Thymus (tissue), 11 donors: ENCODE measurements around the gene RASGRF1. TPM values are rescaled to one million over a fixed set of nuclear protein-coding genes. Genes with fewer than 3 reads are reported as not detected.

Experiments
- DNase-seq, 9 donors: peaks; one replicate each; pipeline ENCODE4 v3.0.0-alpha.2; 2013; ENCODE audit warnings: low spot score in 9 of 9, low read depth in 6 of 9, missing footprints in 1 of 9
- H3K27ac ChIP-seq, 2 donors: one replicate each; pipeline ENCODE4 v1.5.1; 2013; ENCODE audit warnings: control low read depth in 1 of 2, low read depth in 1 of 2, low read length in 1 of 2, mild to moderate bottlenecking in 1 of 2, moderate library complexity in 1 of 2
- H3K27me3 ChIP-seq, 2 donors: one replicate each; pipeline ENCODE4 v1.5.1; 2013; ENCODE audit warnings: low read length in 1 of 2; ENCODE audit not compliant: control insufficient read depth in 2 of 2, insufficient read depth in 1 of 2
- H3K36me3 ChIP-seq, 2 donors: one replicate each; pipeline ENCODE4 v1.5.1; 2013; ENCODE audit warnings: low read length in 1 of 2, mild to moderate bottlenecking in 1 of 2, moderate library complexity in 1 of 2; ENCODE audit not compliant: control insufficient read depth in 2 of 2, insufficient read depth in 2 of 2
- H3K4me1 ChIP-seq, 2 donors: one replicate each; pipeline ENCODE4 v1.5.1; 2013; ENCODE audit warnings: low read length in 2 of 2; ENCODE audit not compliant: control insufficient read depth in 2 of 2, insufficient read depth in 2 of 2
- H3K4me3 ChIP-seq, 2 donors: one replicate each; pipeline ENCODE4 v1.5.1; 2013; ENCODE audit warnings: low read length in 2 of 2, control low read depth in 1 of 2, mild to moderate bottlenecking in 1 of 2
- H3K9me3 ChIP-seq, 2 donors: one replicate each; pipeline ENCODE4 v1.5.1; 2013; ENCODE audit warnings: low read length in 1 of 2, mild to moderate bottlenecking in 1 of 2; ENCODE audit not compliant: control insufficient read depth in 2 of 2, insufficient read depth in 1 of 2
- WGBS: extraction: QIAGEN DNeasy Blood & Tissue Kit; methylation state at CpG from one replicate; pipeline ENCODE4 v1.1.7; 2013; 5-methylcytosine and 5-hydroxymethylcytosine counted together
- polyA plus RNA-seq: library from polyadenylated mRNA; stranded (reverse); fragments of 200-250 nt; gene quantifications from one replicate; pipeline ENCODE4 v1.2.3, GENCODE V29; 2013
- total RNA-seq: library from RNA; stranded (reverse); fragments of 120-200 nt; gene quantifications from one replicate; pipeline ENCODE4 v1.2.4, GENCODE V29; 2013
- donor health status: healthy.

The RASGRF1 gene
- total and polyA plus RNA-seq, 2 donors: 0.47 to 0.52 TPM

DNA sequence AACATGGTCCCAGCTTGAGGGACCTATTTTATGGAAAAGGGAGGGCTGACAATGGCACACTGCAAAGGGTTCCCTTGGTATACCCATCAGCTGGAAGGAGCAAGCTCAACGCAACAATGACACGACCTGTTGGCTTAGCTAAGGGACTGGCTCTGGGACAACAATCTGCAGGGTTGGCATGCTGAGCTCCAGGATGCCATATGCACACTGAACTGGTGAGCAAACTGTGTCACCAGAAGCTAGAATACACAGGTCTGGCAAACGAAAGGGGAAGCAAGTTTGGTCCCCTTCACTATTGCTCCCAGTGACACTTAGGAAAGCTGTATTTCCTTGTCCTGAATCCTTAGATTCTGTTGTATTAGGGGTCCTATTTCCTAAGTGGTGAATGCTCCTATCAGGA lies 38.0 kb upstream of the RASGRF1 start:
- Histone ChIP-seq H3K27ac (no peak overlapping the region), H3K4me1 (no peaks in the 10 kb centered on the region), H3K9me3 (no peaks in the 10 kb centered on the region), H3K27me3 (no peaks in the 10 kb centered on the region), H3K36me3 (no peaks in the 10 kb centered on the region), H3K4me3 (no peak overlapping the region)
- DNase-seq: no peak
- WGBS: 88% methylated on average over 3 of the region's 3 CpGs

DNA sequence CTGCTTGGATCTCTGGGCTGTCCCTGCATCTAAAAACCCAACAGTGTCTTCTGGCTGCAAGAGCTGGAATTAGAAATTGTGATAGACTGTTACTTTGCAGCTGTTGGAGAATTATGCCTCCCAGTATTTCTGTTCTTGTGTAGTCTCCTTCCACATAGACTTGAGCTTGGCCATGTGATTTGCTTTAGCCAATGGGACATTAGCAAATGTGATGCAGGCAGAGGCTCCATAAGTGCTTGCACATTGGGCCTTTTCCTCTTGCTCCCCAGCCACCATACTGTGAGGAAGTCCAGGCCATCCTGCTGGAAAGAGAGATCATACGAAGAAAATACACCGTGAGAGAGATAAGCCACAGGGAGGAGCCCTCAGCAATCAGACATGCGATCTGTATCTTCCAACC lies 33.8 kb upstream of the RASGRF1 start:
- Histone ChIP-seq H3K4me3 (no peak overlapping the region), H3K27me3 (no peaks in the 10 kb centered on the region), H3K27ac (no peak overlapping the region), H3K9me3 (no peaks in the 10 kb centered on the region), H3K4me1 (no peaks in the 10 kb centered on the region), H3K36me3 (no peaks in the 10 kb centered on the region)
- 53% methylated on average over 3 of the region's 3 CpGs for WGBS
- DNase-seq: no peak

DNA sequence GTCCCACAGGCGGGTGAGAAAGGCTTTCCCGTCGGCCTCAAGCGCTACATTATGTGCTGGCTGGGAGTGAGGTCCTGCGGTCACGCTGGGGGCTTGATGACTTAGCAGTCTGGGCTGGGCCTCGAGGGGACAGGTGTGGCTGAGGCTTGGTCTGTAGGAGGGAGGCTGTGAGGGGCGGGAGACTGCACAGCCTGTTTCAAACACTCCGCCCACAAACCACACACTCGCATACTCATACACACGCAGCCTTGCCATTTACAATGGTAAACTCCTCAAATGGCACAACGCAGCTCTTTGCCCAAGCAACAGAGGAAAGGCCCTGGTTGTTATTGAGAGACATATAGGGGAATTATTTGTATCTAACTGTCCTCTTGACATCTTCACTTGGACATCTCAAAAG lies 32.4 kb upstream of the RASGRF1 start:
- Histone ChIP-seq H3K4me3 (no peak overlapping the region), H3K27ac (no peak overlapping the region), H3K36me3 (no peaks in the 10 kb centered on the region), H3K27me3 (no peaks in the 10 kb centered on the region), H3K4me1 (no peaks in the 10 kb centered on the region), H3K9me3 (no peaks in the 10 kb centered on the region)
- no peak for DNase-seq
- 88% methylated on average over 12 of the region's 12 CpGs for WGBS

DNA sequence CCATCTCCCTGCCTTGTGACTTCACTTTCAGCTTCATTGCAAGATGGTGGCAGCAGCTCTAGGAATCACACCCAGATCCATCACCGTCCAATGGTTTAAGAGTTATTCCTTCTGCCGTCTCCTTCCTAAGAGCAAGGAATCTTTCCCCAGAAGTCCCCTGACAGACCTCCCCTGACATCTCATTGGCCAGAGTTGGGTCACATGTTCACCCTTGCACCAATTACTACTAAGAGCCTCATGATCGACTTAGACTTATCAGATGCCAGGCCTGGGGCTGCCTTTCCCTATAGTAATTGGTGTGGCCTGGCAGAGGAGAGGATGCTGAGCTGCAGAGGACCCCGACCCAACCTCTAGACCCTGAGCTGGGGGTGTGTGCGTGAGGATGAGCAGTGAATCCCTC lies 31.8 kb upstream of the RASGRF1 start:
- H3K36me3 ChIP-seq: no peaks in the 10 kb centered on the region
- 93% methylated on average over 5 of the region's 5 CpGs for WGBS
- no peak overlapping the region for H3K27ac ChIP-seq
- H3K4me3 ChIP-seq: no peak overlapping the region
- no peaks in the 10 kb centered on the region for H3K27me3 ChIP-seq
- H3K4me1 ChIP-seq: no peaks in the 10 kb centered on the region
- no peak for DNase-seq
- no peaks in the 10 kb centered on the region for H3K9me3 ChIP-seq

DNA sequence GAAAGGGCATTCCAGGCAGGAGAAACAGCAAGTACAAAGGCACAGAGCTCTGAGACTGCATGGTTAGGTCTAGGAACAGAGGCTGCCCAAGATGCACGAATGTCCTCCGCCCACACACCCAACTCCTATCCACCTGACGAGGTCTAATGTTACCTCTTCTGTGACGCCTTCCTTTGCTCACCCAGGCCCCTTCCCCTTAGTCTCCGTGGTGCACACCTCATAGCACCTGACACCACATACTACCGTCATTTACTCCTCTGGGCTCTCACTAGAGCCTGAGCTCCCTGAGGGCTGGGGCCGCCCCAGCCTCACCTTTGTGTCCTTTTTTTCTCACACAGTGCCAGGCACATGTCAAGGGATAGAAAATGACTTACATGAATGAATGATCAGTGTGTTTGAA lies 31.0 kb upstream of the RASGRF1 start:
- Histone ChIP-seq H3K4me1 (no peaks in the 10 kb centered on the region), H3K36me3 (no peaks in the 10 kb centered on the region), H3K27me3 (no peaks in the 10 kb centered on the region), H3K9me3 (no peaks in the 10 kb centered on the region), H3K27ac (no peak overlapping the region), H3K4me3 (no peak overlapping the region)
- no peak for DNase-seq
- 91% methylated on average over 7 of the region's 7 CpGs for WGBS

DNA sequence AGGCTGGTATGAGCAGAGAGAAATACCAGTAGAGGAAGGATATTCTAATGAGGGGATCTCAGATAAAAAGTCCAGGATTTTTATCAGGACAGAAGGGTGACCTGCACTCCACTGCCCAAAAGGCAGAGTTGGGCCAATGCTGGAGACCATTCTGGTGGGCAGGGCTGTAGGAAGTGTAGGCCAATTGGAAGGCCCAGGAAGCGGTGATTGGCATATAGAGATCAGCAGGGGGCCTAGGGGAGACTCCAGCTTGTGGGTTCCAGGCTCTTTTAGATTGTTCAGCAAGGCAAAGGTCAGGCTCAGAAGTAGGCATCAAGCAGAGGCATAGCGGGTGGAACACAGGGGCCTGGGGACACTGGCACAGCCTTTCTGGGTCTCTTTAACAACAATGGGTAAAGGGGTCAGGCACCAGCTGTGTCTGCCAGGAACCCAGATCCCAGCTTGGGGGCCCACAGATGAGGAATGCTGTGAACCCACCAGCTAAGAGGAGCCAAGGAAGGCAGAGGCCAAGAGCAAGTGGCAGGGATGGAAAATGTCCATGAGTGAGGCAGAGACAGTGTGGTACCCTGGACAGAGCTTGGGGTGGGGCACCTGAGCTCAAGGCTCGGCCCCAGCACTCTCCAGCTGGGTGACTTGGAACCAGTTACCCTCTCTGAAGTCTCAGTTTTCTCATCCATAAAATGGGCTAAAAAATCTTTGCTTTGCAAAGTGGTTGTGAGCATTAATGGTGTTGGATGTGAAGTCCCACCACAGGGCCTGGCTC lies 27.0 kb upstream of the RASGRF1 start:
- H3K4me3 ChIP-seq: no peak overlapping the region
- no peak for DNase-seq
- H3K27me3 ChIP-seq: no peaks in the 10 kb centered on the region
- no peaks in the 10 kb centered on the region for H3K9me3 ChIP-seq
- no peak overlapping the region for H3K27ac ChIP-seq
- no peaks in the 10 kb centered on the region for H3K4me1 ChIP-seq
- no peaks in the 10 kb centered on the region for H3K36me3 ChIP-seq
- WGBS: 73% methylated on average over 3 of the region's 3 CpGs

DNA sequence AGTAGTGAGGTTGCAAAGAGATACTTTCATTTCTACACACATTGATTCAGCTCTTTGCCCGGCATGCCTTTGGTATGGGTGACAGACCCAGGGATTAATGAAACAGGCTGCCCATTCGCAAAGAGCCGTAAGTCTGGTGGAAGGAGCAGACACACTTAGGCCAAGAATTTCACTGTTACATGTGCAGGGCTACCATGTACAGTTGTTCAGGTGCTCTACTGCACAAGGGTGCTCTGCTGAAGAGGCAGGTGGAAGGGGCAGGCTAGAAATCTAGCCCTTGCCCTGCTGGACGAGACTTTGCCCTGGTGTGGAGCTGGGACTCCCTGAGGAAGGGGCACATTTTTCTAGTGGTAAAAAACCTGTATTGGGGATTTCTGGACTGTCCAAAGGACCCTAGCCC lies 26.2 kb upstream of the RASGRF1 start:
- H3K4me1 ChIP-seq: no peaks in the 10 kb centered on the region
- DNase-seq: no peak
- H3K4me3 ChIP-seq: no peak overlapping the region
- no peak overlapping the region for H3K27ac ChIP-seq
- H3K27me3 ChIP-seq: no peaks in the 10 kb centered on the region
- no peaks in the 10 kb centered on the region for H3K36me3 ChIP-seq
- no peaks in the 10 kb centered on the region for H3K9me3 ChIP-seq
- 96% methylated on average over 4 of the region's 4 CpGs for WGBS

DNA sequence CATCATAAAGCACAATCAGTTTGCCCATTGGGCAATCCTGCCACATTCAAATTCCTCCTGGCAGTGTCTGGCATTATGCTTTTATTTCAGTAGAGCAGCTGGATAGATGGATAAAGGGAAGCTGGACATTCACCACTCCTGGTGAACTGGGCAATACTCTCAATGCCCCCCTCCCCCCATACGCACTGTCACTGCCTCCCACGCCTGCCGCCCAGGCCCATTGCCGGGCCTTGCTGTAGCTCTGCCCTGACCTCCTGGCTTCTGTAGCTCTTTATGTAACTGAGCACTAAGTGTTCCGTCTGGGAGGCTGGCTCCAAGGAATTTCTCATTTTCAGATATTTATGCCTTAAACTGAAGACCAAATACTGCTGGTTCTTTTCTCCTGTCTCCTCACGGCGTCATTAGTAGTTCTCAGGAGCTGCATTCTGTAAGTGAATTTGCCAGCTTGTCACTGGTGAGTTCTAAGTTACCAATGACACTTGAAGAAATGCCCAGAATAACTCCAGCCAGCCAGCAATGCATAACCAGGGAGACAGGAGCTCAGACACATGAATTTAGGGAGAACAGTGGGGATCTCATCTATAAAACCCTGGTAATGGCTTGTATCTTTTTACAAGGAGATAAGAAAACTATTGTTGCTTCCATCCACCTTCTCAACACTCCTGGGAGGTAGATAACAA lies 25.5 kb upstream of the RASGRF1 start:
- no peak overlapping the region for H3K4me3 ChIP-seq
- no peaks in the 10 kb centered on the region for H3K4me1 ChIP-seq
- no peaks in the 10 kb centered on the region for H3K36me3 ChIP-seq
- no peak for DNase-seq
- no peaks in the 10 kb centered on the region for H3K9me3 ChIP-seq
- no peak overlapping the region for H3K27ac ChIP-seq
- 90% methylated on average over 7 of the region's 7 CpGs for WGBS
- no peaks in the 10 kb centered on the region for H3K27me3 ChIP-seq

DNA sequence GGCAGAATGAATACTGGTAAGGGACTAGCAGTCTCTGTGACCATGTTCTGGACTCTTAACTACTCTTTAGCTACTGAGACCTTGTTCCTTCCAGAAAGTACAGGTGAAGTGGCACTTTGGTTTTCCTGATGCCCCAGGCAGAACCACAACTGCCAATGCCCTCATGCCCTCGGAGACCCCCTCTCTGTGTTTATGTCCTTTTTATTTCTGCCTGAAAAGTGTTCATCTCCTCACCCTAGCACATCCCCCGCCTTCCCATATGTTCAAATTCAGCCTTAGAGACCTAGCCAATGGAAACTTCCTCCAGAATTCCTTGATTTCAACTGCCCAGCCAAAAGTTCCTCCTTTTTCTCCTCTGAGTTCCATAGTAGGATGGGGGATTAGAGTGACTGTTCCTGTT lies 23.3 kb upstream of the RASGRF1 start:
- no peak for DNase-seq
- Histone ChIP-seq H3K4me3 (no peak overlapping the region), H3K36me3 (no peaks in the 10 kb centered on the region), H3K27me3 (no peaks in the 10 kb centered on the region), H3K9me3 (no peaks in the 10 kb centered on the region), H3K4me1 (no peaks in the 10 kb centered on the region), H3K27ac (no peak overlapping the region)
- WGBS: 87% methylated on average over 2 of the region's 2 CpGs
